Caki2 (cell line): ENCODE data around the gene SGMS1. TPM values are rescaled to one million over a fixed set of nuclear protein-coding genes. Genes with fewer than 3 reads are reported as not detected.
A peak's percentile ranks its signal among the peaks of the same experiment; 100 is the strongest.
"Not testable (repeated sequence)": the region's sequence is repeated elsewhere in the genome, so short reads cannot be mapped to it uniquely, and the experiment has no call there.

Experiments used
- DNase-seq: peaks from one replicate; pipeline ENCODE4 v3.0.0-alpha.2; 2015; ENCODE audit warnings: low read depth
- in situ Hi-C: cut with HindIII; loops from 2 replicates; pipeline ENCODE4 v1.10.0; 2016; ENCODE audit warnings: low sequenced_read_pairs, low pct_unique_long_range_greater_than_20kb, mixed read lengths
- total RNA-seq: library from RNA; depleted of rRNA; stranded (reverse); fragments of >200 nt; shearing (Covaris generic); gene quantifications from 2 replicates; pipeline ENCODE4 v1.2.3, GENCODE V29; 2014; ENCODE audit warnings: low replicate concordance

Gene SGMS1
- total RNA-seq, 1 experiment from 2014 or later = 54.6 TPM

DNA sequence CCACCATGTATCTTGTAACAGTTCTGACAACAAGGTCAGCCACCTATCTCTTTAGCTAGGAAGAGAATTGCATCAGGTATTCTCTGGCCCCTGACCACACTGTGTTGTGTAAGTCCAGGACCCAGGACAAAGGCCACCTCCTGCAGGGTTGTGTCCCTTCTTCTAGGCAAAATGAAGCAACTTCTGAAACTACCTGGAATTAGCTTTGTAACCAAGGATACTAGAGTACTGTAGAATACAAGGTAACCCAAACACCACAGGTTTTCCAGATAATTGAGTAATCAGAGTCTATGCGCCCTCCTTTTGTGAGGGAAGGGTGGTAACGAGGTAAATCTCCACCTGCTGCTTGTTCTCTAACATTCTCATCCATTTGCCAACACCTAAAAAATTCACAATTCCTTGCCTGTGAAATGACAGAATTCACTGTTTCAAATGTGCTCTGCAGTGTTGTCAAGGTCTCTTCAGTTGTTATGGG is 51.7 kb downstream of the SGMS1 start:
- no peak for DNase-seq
- in situ Hi-C loops = no loop called here

DNA sequence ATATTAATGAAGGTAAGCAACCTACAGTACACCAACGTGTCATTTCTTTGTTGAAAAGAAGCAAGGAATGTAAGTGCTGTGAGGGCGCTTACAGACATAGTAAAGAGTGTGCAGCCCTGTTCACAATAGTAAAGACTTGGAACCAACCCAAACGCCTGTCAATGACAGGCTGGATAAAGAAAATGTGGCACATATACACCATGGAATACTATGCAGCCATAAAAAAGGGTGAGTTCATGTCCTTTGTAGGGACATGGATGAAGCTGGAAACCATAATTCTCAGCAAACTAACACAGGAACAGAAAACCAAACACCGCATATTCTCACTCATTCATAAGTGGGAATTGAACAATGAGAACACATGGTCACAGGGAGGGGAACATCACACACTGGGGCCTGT is 55.0 kb downstream of the SGMS1 start:
- DNase-seq, in situ Hi-C loops: not testable (repeated sequence)

DNA sequence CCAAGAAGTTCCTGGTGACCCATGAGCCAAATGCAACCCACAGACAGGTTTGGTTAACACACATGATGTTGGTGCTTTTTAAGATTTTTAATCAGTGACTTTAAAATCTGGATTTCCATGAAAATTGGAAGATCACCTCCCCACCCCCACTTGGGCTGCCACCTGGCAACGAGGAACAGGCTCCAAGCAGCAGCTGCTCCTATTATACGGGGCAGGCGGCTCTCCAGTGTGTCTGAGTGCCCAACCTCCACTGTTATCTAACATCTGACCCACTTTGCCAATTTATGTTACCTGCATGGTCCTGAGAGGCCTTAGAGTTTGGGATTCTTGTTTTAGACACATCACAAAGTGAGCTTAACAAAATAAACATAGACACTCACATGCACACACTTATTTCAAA is 56.4 kb downstream of the SGMS1 start:
- no peak for DNase-seq
- in situ Hi-C loops = no loop called here

DNA sequence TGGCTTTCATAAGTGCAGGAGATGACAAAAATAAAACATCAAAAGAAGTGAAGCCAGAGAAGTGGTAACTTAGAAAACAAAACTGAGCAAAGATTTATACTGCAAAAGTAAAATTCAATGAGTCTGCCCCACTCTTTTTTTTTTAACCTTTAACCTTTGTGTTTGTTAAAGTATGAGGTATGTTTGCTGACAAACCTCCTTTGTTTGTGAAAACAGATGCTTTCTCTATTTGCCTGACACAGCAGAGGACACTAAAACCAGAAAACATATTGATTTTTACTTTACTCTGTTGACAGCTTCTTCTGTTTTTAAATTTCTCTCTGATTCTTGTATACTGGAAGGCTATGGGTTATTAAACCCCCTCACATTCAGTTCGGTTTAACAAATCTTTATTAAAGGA is 57.6 kb downstream of the SGMS1 start:
- in situ Hi-C loops = no loop called here

DNA sequence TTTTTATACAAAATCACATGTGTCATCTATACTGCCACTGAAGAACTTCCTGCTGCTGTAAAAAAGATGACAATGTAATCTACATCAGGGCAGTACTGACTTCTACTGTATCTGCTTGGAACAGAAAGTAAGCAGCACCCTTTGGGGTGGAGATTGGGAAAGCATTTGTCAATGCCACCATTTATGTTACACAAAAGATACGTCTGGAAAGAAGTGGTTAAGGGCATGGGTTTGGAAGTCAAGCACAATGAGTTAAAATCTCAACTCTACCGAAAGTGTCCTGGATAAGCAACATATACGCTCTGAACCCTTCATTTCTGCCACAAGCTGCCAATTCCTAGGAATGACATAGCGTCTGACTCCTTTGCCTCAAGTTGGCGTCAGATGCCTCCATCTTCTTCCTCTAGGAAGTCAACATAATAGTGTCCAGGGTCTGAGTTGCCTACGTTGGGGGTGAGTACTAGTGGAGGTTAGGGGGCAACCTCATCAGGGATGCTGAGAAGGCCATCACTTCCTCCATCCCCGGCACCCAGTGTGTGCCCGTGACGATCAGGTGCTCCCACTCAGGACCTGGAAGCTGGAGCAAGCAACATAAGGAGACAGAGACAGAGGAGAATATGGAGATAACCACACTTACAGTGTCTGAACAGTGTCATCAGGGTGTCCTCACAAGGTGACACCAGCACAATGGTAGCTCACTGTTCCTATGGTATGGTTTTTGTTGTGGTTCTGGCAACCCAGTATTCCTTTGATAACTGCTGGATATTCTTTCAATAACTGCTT is 58.3 kb downstream of the SGMS1 start:
- in situ Hi-C loops = no loop called here
- no peak for DNase-seq

More for the DNA sequence above, 57.6 kb downstream of the SGMS1 start:
- no peak for DNase-seq

DNA sequence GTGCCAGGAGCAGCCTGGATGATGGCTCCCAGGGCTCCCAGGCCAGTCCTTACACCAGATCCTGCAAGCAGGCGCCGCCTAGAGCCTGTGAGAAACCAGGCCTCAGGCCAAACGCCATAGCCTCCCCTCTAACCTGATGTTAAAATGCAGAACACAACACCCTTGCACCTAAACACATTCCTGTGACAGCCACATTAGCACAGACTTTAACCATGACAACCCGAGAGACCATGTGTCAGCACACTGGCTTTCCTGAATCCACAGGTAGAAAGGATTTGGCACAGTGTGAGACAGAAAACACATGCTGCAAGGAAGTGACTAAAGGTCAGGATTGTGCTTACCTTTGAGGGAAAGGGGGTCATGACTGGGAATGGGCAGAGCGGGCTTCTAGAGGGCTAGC is 59.9 kb downstream of the SGMS1 start:
- in situ Hi-C loops = no loop called here
- no peak for DNase-seq

DNA sequence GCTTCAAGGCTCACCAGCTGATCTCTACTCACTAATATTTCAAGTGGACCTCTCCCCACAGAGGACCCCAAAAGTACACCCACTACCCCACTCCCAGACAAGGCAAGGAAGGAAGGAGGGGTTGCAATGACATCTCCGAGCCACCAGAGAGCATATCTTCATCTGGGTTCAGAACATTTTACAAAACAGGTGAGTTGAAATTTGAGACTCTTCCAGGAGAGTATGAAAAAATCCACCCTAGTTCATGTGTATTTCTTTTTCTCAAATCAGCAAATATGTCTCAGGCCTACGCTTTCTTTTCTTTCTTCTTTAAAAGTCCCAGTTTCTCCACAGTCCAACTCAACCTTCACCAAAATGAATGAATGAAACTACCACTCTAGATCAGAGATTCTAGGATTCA is 61.9 kb downstream of the SGMS1 start:
- DNase-seq = peak; percentile 17
- in situ Hi-C loops = no loop called here

DNA sequence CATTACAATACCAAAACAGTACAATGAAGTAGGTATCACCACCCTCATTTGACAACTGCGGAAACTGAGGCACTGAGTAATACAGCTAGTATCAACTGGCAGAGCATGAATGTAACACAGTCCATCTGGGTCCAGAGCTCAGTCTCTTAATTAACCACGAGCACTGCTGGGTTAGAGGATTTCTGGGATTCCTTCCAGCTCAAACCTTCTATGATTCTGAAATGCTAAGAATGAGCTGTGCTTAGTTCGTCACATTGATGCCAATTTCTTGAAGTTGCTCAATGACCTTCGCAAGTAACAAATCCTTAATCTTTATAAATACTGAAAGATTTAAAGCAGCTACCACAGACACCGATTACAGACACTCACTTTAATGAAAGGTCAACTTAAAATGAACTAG is 62.5 kb downstream of the SGMS1 start:
- no peak for DNase-seq
- in situ Hi-C loops = no loop called here

DNA sequence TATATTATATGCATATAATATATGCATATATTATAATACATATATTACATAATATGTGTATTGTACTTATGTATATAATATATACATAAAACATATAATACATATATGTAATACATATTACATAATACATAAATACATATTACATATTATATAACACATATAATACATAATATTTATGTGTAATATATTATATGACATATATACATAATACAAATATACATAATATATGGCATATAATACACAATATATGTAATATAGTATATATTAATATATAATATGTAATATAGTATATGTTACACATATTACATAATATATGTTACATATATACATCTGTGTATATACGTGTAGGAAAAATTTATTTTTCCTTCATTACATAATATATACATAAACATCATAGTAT is 63.4 kb downstream of the SGMS1 start:
- no peak for DNase-seq
- in situ Hi-C loops = no loop called here

DNA sequence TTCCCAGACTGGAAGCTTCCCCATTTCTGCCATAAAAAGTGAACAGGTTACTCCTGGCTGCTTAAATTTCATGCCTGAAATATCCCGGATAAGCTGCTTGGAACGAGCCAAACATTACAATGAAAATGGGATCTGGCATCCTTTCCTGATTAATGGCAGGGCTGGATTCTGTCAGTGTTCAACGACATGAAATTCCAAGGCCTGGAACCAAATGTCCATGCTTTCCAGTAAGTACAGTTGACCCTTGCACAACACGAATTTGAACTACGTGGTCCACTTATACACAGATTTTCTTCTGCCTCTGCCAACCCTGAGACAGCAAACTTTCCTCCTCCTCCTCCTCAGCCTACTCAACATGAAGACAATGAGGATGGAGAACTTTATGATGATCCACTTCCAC is 65.4 kb downstream of the SGMS1 start:
- no peak for DNase-seq
- in situ Hi-C loops = no loop called here

DNA sequence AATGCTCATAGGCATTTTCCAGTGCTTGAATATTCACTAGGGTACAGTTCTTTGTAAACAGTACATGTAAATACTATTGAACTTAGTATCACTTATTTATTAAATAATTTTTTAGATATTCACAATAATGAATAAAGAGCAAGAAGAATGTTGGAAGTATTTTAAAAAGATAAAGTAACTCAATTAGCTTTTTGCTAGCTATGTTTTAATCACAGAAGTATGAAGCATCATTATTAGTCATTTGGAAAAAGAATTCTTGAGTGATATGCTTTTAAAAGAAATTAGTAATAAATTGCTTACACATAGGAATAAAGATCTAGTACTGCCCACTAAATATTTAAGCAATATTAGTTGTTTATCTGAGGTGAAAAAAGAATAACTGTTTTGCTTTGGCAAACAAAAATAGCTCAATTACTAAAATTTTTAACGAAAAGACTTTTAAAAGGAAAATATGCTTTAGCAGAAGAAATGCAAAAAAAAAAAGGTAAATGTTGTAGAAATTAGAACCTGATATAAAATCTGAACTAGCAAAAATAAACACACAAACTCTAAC is 66.5 kb downstream of the SGMS1 start:
- in situ Hi-C loops = no loop called here
- DNase-seq = no peak

DNA sequence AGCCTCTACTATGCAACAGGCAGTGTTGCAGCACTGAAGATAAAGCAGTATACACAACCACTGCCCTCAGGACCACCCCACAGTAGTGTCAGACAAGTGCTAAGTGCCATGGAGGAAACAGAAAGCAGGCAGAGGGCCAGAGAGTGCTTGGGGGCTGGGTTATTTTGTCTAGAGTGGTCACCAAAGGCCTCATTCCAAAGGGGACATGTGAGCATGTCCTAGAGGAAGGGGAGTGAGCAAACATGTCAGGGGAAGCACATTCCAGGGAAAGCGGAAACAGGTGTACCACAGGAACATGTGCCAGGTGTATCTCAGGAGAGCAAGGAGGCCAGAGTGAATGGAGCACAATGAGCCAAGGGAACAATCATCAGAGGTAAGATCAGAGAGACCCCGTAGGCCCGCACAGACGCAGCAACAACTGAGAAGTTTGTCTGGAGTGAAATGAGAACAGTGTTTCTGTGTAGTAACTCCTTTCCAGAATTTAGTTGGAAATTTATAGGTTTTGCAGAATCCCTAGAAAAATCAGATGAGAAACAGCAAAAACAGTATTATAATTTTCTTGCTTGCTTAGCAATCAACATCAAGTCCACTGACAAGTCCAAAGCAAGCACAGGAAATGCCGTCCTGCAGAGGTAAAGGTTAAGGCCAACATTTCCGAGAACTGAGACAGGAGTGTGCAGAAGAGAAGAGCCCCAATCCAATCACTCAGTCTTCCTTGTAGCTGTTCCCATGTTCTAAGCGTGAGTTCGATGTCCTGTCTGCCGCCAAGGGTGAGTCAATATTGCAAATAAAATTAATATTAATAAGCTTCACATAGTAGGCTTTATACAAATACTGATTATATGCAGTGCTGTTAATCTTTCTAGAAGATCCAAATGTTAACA is 67.3 kb downstream of the SGMS1 start:
- DNase-seq = no peak
- in situ Hi-C loops = no loop called here

DNA sequence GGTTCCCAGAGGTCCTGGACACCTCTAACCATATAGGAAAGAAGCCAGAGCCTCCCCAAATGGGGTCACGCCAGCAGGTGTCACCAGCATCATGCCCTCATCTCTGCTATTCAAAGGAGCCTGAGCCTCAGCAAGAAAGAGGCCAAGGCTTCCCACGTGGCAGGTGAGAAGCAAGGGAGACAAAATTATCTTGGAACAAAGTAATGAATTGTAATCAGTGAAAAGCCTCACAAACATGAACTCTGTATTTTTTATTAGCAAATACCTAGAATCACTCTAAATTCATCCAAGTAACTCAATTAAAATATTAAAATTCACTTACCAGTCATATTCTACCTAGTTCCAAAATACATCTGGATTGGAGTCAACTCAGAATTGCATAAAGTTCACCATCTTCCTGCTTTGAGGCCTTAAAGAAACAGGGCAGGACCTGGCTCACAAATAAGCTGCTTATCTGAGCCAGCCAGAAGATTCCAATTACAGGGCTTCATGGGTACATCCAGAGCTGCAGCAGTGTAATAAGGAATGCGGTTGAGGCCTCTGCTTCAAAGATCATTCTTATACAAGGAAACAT is 68.7 kb downstream of the SGMS1 start:
- no peak for DNase-seq
- in situ Hi-C loops = no loop called here

DNA sequence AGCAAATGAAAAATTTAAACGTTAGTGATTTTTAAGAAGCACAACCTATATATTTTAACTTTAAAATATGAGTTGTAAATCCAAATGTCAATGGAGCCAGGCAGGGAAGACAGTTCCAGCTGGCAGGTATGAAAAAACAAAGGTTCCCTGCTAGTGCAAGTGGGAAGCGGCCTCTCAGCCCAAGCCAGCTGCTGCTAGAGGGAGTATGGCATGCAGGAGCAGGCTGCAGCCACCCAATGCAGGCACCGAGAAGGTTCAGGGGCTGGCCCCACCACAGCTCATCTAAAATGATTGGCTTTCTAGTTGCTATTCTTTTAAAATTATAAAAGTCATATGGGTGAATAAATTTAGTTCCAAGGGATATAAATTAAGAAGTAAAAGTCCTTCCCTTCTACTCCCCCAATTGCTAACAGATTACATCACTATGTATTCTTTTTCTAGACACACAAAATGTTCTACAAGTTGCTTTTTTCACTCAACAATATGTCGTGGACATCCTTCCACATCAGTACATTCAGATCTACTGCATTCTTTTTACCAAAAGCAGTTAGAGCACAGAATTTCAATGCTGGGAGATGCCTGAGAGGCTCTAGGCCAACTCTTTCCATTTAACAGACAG is 69.3 kb downstream of the SGMS1 start:
- DNase-seq = no peak
- in situ Hi-C loops = no loop called here

DNA sequence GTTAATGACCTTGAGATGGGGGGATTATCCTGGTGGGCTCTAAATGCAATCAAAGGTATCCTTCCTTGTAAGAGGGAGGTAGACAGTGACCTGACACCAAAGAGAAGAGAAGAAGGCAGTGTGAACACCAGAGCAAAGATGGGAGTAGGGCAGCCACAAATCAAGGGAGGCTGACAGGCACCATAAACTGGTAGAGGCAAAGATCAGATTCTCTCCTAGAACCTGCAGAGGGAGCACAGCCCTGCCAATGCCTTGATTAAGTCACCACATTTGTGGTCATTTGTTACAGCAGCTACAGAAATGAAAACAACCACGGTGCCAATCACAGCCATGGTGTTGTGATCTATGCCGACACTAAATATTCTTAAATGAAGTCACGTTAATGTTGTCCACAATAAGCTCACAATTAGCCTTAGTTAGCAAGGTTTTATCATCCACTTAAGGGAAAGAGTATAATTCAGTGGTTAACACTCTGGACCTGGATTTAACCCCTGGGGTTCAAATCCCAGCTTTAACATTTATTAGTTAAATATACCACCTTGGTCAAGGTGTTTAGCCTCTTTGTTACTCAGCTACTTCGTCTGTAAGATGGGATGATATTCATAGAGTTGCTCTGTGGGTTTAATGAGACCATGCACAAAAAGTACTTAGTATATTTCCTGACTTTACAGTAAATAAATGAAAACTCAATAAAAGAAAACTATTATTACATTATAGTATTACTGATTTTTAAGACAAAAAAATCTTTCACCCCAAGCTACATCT is 70.8 kb downstream of the SGMS1 start:
- DNase-seq = no peak
- in situ Hi-C loops = no loop called here

DNA sequence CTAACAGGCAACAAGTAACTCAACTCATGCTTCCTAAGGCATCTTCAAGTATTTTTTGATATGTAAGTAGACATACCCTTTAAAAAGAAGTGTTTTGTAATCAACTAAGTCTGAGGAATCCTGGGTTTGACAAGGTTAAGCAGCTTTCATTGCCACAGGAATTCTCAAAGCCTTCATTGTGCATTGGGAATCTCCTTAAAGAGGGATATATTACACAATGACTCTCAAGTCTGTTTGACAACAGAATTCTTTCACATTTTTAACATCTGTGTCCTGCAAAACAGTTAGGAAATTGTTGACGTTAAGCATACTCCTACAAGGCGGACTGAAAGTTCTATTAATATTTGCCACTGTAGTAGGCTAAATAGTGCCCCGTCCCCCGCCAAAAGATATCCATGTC is 71.4 kb downstream of the SGMS1 start:
- in situ Hi-C loops = no loop called here
- no peak for DNase-seq

DNA sequence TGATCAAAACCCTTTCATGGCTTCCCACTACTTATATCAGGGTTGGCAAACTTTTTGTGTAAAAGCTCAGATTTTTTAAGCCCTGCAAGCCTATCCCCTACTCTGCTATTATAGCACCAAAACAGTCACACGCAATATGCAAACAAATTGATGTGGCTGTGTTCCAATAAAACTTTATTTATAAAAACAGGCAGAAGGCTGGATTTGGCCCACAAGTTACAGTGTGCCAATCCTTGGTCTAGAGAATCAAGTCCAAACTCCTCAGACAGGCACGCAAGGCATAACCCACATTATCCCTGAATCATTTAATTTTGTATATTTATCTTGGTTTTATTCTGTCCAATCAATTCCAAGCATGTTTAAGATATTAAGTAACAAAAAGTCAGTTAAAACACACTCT is 71.9 kb downstream of the SGMS1 start:
- in situ Hi-C loops = no loop called here

More for the DNA sequence above, 71.9 kb downstream of the SGMS1 start:
- no peak for DNase-seq
